Femur (tissue), 1 donor: ENCODE results near the gene KIF20B.
A peak's percentile ranks its signal among the peaks of the same experiment; 100 is the strongest.

ENCODE experiments used
- DNase-seq: peaks from one replicate; pipeline ENCODE4 v3.0.0-alpha.2; 2017

The KIF20B gene

GRCh38 chr10:89701242-89702120 is at the start of gene KIF20B:
Gene KIF20B, plus strand, starts transcription at chr10:89701590. Its CDS starts 3,705 bp downstream, at chr10:89705295.
- peak; percentile 98 for DNase-seq

- DNase-seq = no peak
Observed at GRCh38 chr10:89651916-89652573, 49.3 kb upstream of the KIF20B start.

- no peak for DNase-seq
Observed at GRCh38 chr10:89652806-89653370, 48.5 kb upstream of the KIF20B start.

DNA sequence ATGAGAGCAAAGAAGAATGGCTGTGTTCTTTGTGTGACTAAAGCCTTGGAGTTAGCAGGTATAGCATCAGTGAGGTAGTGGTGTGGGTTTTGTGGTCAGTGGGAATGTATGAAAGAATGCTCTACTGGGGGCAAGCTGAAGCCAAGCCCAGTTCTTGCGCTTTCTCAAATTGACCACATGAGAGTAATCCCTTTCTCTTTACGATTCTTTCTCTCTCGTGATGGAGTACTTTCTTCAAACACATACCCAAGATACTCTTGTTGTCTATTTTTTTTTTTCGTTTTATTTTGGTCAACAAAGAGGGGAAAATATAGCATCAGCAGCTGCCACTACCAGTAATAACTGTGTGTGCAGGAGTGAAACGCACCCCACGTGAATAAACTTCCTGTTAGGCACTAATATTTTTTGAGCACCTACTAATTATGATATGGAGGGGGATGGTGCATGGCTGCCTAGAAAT is 48.0 kb upstream of the KIF20B start:
- DNase-seq = no peak

DNA sequence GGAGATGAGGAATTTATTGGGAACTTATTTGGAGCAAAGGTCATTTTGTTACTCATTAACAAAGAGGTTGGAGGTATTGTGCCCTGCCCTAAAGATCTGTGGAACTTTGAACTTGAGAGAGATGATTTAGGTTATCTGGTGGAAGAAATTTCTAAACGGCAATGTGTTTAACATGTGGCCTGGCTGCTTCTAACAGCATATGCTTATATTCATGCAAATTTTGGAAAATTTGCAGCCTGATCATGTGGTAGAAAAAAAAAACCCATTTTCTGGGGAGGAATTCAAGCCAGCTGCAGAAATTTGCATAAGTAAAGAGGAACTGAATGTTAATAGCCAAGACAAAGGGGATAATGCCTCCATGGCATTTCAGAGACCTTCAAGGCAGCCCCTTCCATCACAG is 45.7 kb upstream of the KIF20B start:
- DNase-seq = no peak

DNA sequence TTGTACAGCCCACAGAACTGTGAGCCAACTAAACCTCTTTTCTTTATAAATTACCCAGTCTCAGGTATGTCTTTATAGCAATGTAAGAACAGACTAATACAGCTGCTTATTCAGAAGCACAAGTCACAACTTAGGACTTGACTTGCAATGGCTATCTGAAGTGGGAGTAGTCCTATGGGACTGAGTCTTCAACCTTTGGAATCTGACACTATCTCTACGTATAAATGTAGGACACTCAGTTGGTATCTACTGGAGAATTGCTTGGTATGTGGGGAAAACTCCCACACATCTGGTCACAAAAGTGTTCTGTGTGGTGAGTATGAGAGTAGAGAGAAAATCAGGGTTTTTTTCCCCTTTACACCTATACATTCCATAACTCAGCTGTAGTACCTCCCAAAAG is 44.1 kb upstream of the KIF20B start:
- no peak for DNase-seq

DNA sequence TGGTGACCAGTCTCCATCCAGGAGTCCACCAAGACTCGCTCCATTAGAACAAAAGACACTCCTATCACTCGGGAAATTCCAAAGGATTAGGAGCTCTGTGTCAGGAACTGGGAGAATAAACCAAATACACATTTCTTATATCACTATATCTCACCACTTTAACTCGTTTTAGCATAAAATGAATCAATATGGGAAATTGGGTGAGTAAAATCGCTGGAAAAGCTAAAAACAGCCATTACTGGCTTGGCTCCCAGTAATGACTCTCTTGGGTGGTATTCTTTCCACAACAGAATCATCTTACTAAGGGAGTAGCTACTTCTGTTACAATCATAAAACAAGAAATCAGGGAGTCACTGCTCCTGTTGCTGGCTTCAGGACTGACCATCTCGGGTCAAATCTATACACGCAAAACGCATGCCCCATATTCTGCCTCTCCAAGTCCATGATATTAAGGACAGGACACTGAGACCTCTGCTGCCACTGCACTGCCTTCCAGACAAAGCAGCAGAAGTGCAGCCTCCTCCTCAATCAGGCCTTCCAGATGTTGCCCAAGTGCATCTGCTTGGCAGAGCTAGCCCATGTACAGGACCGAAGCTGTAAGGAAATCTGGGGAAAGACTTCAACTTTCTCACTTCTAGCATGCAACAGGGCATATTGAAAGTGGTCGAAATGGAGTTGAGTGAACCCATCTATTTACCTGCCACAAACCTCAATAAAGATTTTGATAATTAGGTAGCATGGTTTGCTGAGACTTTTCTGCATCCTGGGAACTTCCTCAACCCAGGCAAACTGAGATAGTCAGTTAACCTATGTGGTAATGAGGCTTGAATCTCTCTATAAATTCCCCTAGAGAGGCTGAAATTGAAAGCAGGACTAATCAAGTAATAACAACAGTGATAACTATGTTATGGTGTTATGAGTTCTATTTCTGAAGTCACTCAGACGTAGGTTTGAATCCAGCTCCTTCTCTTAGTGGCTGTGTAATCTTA is 42.0 kb upstream of the KIF20B start:
- DNase-seq = peak; percentile 42

GRCh38 chr10:89662596-89662995 is 38.8 kb upstream of the KIF20B start:
- DNase-seq = no peak

DNA sequence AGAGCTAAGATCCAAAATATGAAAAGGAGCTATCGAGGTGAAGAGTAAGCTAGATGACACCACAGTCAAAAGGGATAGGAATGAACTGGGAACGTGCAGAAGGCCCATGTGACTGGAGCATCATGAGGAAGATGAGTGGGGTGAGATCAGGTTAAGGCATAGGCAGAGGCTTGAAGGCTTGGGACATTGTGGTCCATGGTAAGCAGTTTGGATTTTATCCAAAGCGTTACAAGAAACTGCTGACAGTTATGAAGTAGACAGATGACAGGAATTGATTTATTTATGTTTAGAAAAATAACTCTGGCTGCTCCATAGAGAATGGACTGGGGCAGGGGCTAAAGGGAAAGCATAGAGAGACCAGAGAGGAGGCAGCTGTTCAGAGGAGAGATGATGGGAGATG is 38.2 kb upstream of the KIF20B start:
- no peak for DNase-seq

DNA sequence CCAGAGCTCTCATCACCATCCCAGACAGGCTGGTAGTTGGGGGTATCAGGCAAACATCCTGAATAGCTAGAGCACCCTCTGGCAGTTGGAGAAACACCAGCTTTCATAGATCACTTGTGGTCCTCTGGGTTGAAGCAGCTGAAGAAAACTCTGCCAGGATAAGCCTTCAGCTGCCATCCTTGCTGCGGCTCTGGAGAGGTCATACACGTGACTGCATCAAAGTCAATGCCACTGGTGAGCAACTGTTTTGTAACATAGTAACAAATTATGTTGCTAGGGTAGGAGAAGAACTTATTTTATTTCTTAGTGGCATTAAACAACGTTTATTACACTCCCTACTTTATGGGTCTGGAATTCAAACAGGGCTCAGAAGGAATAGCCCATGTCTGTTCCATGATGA is 37.2 kb upstream of the KIF20B start:
- peak; percentile 44 for DNase-seq

- DNase-seq = no peak
Observed at GRCh38 chr10:89665302-89665701, 36.1 kb upstream of the KIF20B start.

GRCh38 chr10:89666138-89666537 is 35.3 kb upstream of the KIF20B start:
- DNase-seq = no peak

DNA sequence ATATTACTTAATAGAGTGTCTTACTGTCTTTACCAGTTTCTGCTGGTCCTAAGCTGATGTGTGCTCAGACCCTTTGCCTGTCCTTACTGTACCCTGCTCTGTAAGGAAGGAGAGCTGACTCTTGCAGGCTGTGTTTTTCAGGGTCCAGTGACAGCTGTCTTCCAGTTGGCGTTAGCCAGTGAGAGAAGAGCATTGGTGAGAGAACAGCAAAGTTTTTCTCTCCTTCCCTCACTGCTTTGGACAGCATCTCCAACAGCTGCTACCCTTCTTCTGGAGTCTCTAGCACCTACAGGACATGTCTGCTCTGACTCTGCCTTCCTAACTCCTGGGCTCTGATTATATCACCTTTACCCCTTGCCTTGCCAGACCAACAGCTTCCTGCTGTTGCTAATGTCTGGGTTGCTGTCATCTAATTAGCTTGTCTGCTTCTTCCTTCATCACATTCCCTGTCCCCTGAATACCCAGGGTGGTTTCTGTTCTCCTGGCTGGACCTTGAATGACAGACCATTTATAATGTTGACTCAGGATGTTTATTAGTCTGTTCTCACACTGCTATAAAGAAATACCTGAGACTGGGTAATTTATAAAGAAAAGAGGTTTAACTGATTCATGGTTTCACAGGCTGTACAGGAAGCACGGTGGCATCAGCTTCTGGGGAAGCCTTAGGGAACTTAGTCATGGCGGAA is 32.9 kb upstream of the KIF20B start:
- DNase-seq = peak; percentile 29

- DNase-seq = no peak
Observed at GRCh38 chr10:89669985-89670384, 31.4 kb upstream of the KIF20B start.

- no peak for DNase-seq
Observed at GRCh38 chr10:89670926-89671325, 30.5 kb upstream of the KIF20B start.

DNA sequence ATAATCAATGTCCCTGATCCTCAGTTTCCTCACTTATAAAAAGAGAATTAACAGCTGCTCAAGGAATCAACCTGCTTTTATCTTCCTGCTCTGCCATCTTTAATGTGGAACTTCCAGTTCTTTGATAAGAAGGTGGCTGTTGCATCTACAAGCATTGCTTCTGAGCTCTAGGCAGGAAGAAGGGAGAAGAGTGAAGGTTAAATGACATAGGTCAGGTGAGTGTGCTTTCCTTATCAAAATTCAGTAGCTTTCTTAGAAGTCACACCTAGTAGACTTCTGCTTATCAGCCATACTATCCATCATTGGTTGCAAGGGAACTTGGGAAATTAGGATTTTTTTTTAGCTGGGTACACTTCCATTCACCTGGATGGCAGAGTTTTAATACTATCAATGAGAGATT is 24.0 kb upstream of the KIF20B start:
- DNase-seq = no peak

DNA sequence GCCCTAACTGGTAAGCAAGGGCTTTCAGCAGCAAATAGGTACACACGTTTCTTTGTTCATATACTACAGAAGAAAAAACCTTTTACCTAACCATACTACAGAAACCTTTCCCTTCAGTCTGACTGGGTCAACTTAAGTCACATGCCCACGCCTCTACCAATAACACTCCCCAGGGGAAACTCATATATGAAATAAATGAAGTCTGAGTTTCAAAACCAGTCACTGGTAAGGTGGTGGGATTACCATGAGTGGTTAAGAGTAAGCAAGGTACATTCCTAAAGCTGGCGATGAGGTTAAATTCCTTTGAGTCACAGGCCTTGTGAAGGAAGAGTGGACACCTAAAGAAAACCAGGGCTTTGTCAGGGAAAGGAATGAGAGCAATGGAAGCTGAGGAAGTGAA is 21.4 kb upstream of the KIF20B start:
- no peak for DNase-seq

DNA sequence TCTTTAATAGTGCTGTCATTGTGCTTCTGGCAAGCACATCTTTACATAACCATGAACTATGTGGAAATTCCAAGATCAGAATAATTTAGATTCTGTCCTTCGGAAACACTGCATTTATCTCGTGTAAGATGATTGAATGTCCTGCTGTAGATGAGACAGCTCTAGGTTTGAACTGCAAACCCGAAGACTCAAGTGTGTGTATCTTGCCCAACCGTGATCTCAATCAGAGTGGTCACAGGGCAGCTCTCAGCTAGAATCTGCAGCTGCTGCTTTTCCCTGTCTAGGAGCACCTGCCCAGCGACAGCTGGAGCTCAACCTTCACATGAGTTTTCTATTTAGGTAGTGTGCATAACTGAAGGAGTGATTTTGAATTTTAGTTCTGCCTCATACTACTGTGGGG is 17.5 kb upstream of the KIF20B start:
- DNase-seq = peak; percentile 41

DNA sequence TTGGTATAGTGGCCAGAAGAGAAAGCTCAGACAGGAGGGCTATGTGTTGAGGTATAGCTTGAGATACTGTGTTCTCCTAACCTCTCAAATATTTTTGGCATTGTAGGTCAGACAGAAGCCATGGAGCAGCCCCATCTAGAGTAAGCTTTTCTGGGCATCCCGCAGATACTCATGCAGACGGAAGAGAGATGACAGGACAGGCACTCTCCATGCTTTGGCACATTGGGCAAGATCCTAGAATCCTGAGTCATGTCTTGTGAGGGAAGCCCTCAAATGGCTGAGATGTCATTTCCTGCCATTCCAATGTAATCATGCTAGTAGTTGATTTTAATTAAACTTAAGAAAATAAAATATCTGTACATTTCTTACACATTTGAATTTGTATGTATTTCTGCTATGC is 16.8 kb upstream of the KIF20B start:
- no peak for DNase-seq

GRCh38 chr10:89685936-89686335 is 15.5 kb upstream of the KIF20B start:
- DNase-seq = no peak

GRCh38 chr10:89690027-89690426 is 11.4 kb upstream of the KIF20B start:
- no peak for DNase-seq

- no peak for DNase-seq
Observed at GRCh38 chr10:89692416-89692815, 9.0 kb upstream of the KIF20B start.
